ENCODE results near the gene BTBD19.
"Not testable (repeated sequence)": the region's sequence is repeated elsewhere in the genome, so short reads cannot be mapped to it uniquely, and the experiment has no call there.

BTBD19 gene

GRCh38 chr1:44835738-44836675 is 27.7 kb downstream of the BTBD19 start:
- H3K9me3 ChIP-seq: no peaks in the 10 kb centered on the region
- peaks cover 28 to 29% of the 10 kb centered on the region in 2 experiments for H3K4me1 ChIP-seq (ENCODE audit: control insufficient read depth in 1 of 2, insufficient read depth in 1 of 2, low read depth in 1 of 2, low read length in 1 of 2)
- H3K4me3 ChIP-seq (ENCODE audit: low read depth in 1 of 2, low read length in 1 of 2): peak overlapping the region in 1 of 2 experiments; percentile 2
- peaks cover 5% of the 10 kb centered on the region for H3K27me3 ChIP-seq
- peak overlapping the region; percentile 13 for H3K27ac ChIP-seq
- no peaks in the 10 kb centered on the region for H3K36me3 ChIP-seq
- TF ChIP-seq, protein P1, sequence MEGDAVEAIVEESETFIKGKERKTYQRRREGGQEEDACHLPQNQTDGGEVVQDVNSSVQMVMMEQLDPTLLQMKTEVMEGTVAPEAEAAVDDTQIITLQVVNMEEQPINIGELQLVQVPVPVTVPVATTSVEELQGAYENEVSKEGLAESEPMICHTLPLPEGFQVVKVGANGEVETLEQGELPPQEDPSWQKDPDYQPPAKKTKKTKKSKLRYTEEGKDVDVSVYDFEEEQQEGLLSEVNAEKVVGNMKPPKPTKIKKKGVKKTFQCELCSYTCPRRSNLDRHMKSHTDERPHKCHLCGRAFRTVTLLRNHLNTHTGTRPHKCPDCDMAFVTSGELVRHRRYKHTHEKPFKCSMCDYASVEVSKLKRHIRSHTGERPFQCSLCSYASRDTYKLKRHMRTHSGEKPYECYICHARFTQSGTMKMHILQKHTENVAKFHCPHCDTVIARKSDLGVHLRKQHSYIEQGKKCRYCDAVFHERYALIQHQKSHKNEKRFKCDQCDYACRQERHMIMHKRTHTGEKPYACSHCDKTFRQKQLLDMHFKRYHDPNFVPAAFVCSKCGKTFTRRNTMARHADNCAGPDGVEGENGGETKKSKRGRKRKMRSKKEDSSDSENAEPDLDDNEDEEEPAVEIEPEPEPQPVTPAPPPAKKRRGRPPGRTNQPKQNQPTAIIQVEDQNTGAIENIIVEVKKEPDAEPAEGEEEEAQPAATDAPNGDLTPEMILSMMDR (IDR thresholded peaks at IDR 0.05): peak; percentile 79

DNA sequence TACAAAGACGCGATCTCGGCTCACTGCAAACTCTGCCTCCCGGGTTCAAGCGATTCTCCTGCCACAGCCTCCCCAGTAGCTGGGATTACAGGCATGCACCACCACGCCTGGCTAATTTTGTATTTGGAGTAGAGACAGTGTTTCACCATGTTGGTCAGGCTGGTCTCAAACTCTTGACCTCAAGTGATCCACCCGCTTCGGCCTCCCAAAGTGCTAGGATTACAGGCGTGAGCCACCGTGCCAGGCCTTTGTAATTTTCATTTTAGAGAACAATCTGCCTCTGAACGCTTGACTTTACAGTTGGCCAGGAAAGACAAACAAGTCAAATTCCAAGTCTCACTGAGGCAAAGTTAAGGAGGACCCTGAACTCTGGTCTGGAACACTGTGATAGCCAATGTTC is 30.0 kb downstream of the BTBD19 start:
- peaks cover 21 to 33% of the 10 kb centered on the region in 2 experiments for H3K4me1 ChIP-seq (ENCODE audit: control insufficient read depth in 1 of 2, insufficient read depth in 1 of 2, low read depth in 1 of 2, low read length in 1 of 2)
- H3K27ac ChIP-seq; H3K36me3 ChIP-seq; H3K9me3 ChIP-seq; H3K4me3 ChIP-seq (ENCODE audit: low read depth in 1 of 2, low read length in 1 of 2): not testable (repeated sequence)
- H3K27me3 ChIP-seq: peaks cover 28% of the 10 kb centered on the region

GRCh38 chr1:44839576-44839975 is 31.3 kb downstream of the BTBD19 start:
- Histone ChIP-seq H3K27me3 (peaks cover 40% of the 10 kb centered on the region), H3K4me3 (ENCODE audit: low read depth in 1 of 2, low read length in 1 of 2) (no peak overlapping the region), H3K36me3 (no peaks in the 10 kb centered on the region), H3K27ac (no peak overlapping the region), H3K4me1 (ENCODE audit: control insufficient read depth in 1 of 2, insufficient read depth in 1 of 2, low read depth in 1 of 2, low read length in 1 of 2) (peaks cover 8 to 21% of the 10 kb centered on the region in 2 experiments), H3K9me3 (no peaks in the 10 kb centered on the region)
- TF ChIP-seq, protein P1 (IDR thresholded peaks at IDR 0.05): no peak

GRCh38 chr1:44842486-44842861 is 34.2 kb downstream of the BTBD19 start:
- H3K36me3 ChIP-seq: no peaks in the 10 kb centered on the region
- H3K9me3 ChIP-seq: no peaks in the 10 kb centered on the region
- peaks cover 0 to 9% of the 10 kb centered on the region in 2 experiments for H3K4me1 ChIP-seq (ENCODE audit: control insufficient read depth in 1 of 2, insufficient read depth in 1 of 2, low read depth in 1 of 2, low read length in 1 of 2)
- TF ChIP-seq, protein P1 (IDR thresholded peaks at IDR 0.05): no peak
- H3K4me3 ChIP-seq (ENCODE audit: low read depth in 1 of 2, low read length in 1 of 2): no peak overlapping the region
- no peak overlapping the region for H3K27ac ChIP-seq
- H3K27me3 ChIP-seq: peaks cover 41% of the 10 kb centered on the region

DNA sequence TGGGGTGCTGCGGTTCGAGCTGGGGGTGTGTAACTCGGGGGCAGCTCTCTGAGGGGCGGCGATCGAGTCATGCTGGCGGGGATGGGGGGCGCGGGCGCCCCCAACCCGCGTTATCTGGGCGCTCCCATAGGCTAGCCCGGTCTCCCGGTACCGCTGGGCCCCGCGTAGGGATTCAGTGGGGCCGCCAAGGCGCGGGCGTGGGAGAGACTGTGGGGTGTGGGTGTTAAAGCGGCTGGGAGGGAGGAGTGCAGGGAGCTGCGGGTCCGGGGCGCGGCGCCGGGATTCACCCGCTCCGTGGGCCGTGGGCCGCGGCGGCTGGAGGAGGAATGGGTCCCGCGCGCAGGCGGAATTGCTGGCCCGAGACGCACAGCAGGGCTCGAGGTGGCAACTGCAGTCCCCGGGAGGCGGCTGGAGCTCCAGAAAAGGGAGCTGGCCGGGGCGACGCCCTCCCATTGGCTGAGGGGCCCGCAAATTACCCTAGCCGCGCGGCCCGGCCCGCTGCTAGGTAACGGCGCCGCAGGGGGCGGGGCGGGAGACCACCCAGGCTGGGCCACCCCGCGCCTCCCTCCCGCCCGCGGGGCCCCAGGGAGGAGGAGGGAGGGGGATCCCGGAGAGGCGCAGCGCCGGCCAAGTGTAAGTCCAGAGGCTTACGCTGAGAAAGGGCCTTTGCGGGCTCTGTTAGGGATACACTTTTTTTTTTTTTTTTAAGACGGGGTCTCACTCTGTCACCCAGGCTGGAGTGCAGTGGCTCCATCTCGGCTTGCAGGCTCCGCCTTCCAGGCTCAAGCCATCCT is 34.7 kb downstream of the BTBD19 start, which contains the start of gene PTCH2:
PTCH2 (minus strand) TSS at position 392 of the 794 bp plus-strand sequence; CDS start at position 71, 321 bp downstream.
- no peak within 1 kb of the TSS for H3K27ac ChIP-seq
- peaks cover 41% of the 10 kb centered on the region for H3K27me3 ChIP-seq
- H3K4me1 ChIP-seq (ENCODE audit: control insufficient read depth in 1 of 2, insufficient read depth in 1 of 2, low read depth in 1 of 2, low read length in 1 of 2): peaks cover 0 to 9% of the 10 kb centered on the region in 2 experiments
- no peaks in the 10 kb centered on the region for H3K9me3 ChIP-seq
- H3K36me3 ChIP-seq: no peaks in the 10 kb centered on the region
- TF ChIP-seq, protein P1 (IDR thresholded peaks at IDR 0.05): no peak
- no peak within 1 kb of the TSS for H3K4me3 ChIP-seq (ENCODE audit: low read depth in 1 of 2, low read length in 1 of 2)
